GM19328 (cell line): Measurements from ENCODE around the gene CCDC88A.
"Not testable (repeated sequence)": the region's sequence is repeated elsewhere in the genome, so short reads cannot be mapped to it uniquely, and the experiment has no call there.

Source experiments
- ATAC-seq: cut with Tn5 transposase; IDR thresholded peaks from one replicate; pipeline ENCODE4 v1.9.1; 2021; ENCODE audit warnings: mild to moderate bottlenecking, moderate library complexity; ENCODE audit not compliant: unreplicated experiment

Gene CCDC88A

DNA sequence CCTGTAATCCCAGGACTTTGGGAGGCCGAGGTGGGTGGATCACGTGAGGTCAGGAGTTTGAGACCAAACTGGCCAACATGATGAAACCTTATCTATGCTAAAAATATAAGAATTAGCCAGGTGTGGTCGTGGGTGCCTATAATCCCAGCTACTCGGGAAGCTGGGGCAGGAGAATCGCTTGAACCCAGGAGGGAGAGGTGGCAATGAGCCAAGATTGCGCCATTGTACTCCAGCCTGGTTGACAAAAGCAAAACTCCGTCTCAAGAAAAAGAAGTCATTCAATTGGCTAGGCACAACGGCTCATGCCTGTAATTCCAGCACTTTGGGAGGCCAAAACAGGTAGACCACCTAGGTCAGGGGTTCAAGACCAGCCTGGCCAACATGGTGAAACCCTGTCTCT lies 178.1 kb downstream of the CCDC88A start:
- not testable (repeated sequence) for ATAC-seq

DNA sequence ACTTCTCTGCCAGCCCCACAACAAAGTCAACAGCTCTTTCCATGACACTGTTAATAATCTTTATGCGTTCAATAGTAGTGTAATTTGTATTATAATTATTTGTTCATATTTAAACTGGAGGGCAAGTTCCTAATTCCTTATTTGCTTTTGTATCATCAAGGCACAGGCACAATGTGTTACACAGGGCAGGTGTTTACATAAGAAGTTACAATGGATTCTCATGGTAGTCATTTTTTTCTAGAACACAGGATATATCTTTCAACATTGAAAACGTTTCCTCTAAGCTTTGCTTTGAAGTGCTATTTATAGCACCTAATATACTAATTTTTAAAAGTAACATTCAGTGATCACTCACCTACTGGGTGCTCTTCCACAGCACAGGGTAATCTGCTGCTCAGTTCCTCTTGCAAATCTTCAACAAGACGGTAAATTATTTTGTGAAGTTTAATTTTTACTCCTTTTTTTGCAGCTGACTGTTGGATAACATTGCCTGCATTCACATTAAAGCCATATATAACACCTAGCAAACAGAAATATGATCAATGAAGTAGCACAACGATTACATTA lies 179.9 kb downstream of the CCDC88A start:
- no peak for ATAC-seq
